Panc1 (cell line): ENCODE data around the gene EEF1E1. TPM values are rescaled to one million over a fixed set of nuclear protein-coding genes. Genes with fewer than 3 reads are reported as not detected.
A peak's percentile ranks its signal among the peaks of the same experiment; 100 is the strongest.

Experiments used
- ATAC-seq: fragments of 200-7000 bp; cut with Tn5 transposase; 2 replicates; pipeline ENCODE4 v1.9.1; 2020; ENCODE audit warnings: mild to moderate bottlenecking, moderate library complexity
- Bru-seq: library from RNA; stranded (reverse); fragments of 400-500 nt; gene quantifications from one replicate; lab custom pipeline; 2021; lab: Mats Ljungman, UMichigan
- BruChase-seq, 2 experiments: library from RNA; stranded (reverse); fragments of 400-500 nt; gene quantifications; one replicate each; lab custom pipeline; 2021; lab: Mats Ljungman, UMichigan
- BruUV-seq: library from RNA; stranded (reverse); fragments of 400-500 nt; replicated peaks from 2 replicates; lab custom pipeline; 2021; lab: Mats Ljungman, UMichigan
- CTCF ChIA-PET: fragments of 300-600 bp; sonication (Branson Sonifier 250); formaldehyde crosslinking; loops from one replicate; lab custom pipeline; 2022; ENCODE audit warnings: antibody characterized with exemption; lab: Charles Lee
- POLR2A ChIA-PET: fragments of 300-600 bp; sonication (Branson Sonifier 250); formaldehyde crosslinking; loops from one replicate; lab custom pipeline; 2022; ENCODE audit warnings: antibody characterized with exemption; lab: Charles Lee
- DNase-seq: peaks from one replicate; pipeline ENCODE4 v3.0.0-alpha.2; 2010; ENCODE audit warnings: low read depth, low spot score
- H3K27ac ChIP-seq: 2 replicates; pipeline ENCODE4 v1.5.1; 2011; ENCODE audit warnings: mild to moderate bottlenecking, low read length, inconsistent platforms
- H3K27me3 ChIP-seq: fragments of 200-500 bp; sonication (Bioruptor generic); 2 replicates; pipeline ENCODE4 v1.6.0; 2014; ENCODE audit warnings: low read length, inconsistent platforms; ENCODE audit not compliant: control insufficient read depth, insufficient read depth
- H3K36me3 ChIP-seq: fragments of 200-500 bp; sonication (Bioruptor generic); 2 replicates; pipeline ENCODE4 v1.5.1; 2014; ENCODE audit warnings: inconsistent platforms, mild to moderate bottlenecking, low read length, moderate library complexity; ENCODE audit not compliant: control insufficient read depth, insufficient read depth
- H3K4me1 ChIP-seq: 2 replicates; pipeline ENCODE4 v1.5.1; 2011; ENCODE audit warnings: inconsistent platforms, mild to moderate bottlenecking, low read length, moderate library complexity; ENCODE audit not compliant: control insufficient read depth, insufficient read depth
- H3K4me3 ChIP-seq, 2 experiments: 2 replicates each; pipeline ENCODE4 v1.5.1; 2011 to 2012; ENCODE audit warnings: low read depth in 2 of 2, low read length in 2 of 2, mild to moderate bottlenecking in 2 of 2, inconsistent platforms in 1 of 2, moderate library complexity in 1 of 2
- H3K9me3 ChIP-seq: fragments of 200-500 bp; sonication (Bioruptor generic); 2 replicates; pipeline ENCODE4 v1.5.1; 2014; ENCODE audit warnings: low read depth, mild to moderate bottlenecking, inconsistent platforms, low read length, moderate library complexity; ENCODE audit not compliant: control insufficient read depth, insufficient read depth
- POLR2AphosphoS5 ChIP-seq: IDR thresholded peaks from 2 replicates; pipeline ENCODE4 v1.6.1; 2012; ENCODE audit warnings: mild to moderate bottlenecking, low read depth, low read length, moderate library complexity
- SIN3A ChIP-seq: IDR thresholded peaks from 2 replicates; pipeline ENCODE4 v1.6.1; 2012; ENCODE audit warnings: low read depth, mild to moderate bottlenecking, low read length, moderate library complexity, borderline replicate concordance; ENCODE audit not compliant: insufficient read depth
- TCF7L2 ChIP-seq: IDR thresholded peaks from 2 replicates; pipeline ENCODE4 v1.6.1; 2011; ENCODE audit warnings: mild to moderate bottlenecking, low read depth, low read length, inconsistent platforms
- in situ Hi-C: cut with HindIII; loops from 2 replicates; pipeline ENCODE4 v1.10.0; 2016; ENCODE audit warnings: low sequenced_read_pairs, low pct_unique_long_range_greater_than_20kb
- intact Hi-C: fragments of 100-400 bp; cut with micrococcal nuclease; formaldehyde crosslinking; loops from one replicate; pipeline ENCODE4 v1.10.0; 2022; ENCODE audit not compliant: unreplicated experiment
- long read RNA-seq: library from polyadenylated mRNA; unstranded; transcript quantifications from one replicate; pipeline ENCODE4 v2.0.0, GENCODE V29; 2021; ENCODE audit not compliant: unreplicated experiment
- polyA plus RNA-seq: library from polyadenylated mRNA; unstranded; fragments of >200 nt; gene quantifications from one replicate; pipeline ENCODE4 v1.2.1, GENCODE V29; 2012; ENCODE audit warnings: missing spikeins; ENCODE audit not compliant: insufficient read length
- total RNA-seq: library from RNA; stranded (reverse); gene quantifications from one replicate; pipeline ENCODE4 v1.2.1, GENCODE V29; 2021; ENCODE audit not compliant: unreplicated experiment
- TF ChIP-seq, protein P1 (sequence below): fragments of 450-650 bp; IDR thresholded peaks from 2 replicates; pipeline ENCODE4 v1.5.1; 2017; ENCODE audit warnings: mild to moderate bottlenecking
- TF ChIP-seq, protein P2 (sequence below), 2 experiments: IDR thresholded peaks; 2 replicates each; pipeline ENCODE4 v1.6.1; 2011 to 2012; ENCODE audit warnings: low read depth in 2 of 2, control low read depth in 1 of 2, low read length in 1 of 2, mild to moderate bottlenecking in 1 of 2, moderate library complexity in 1 of 2; ENCODE audit not compliant: insufficient read depth in 1 of 2

Gene EEF1E1
- total RNA-seq, result 59.5 TPM
- polyA plus RNA-seq, result 34.1 TPM
- percentile 94 among the genes with signal in this experiment for Bru-seq, nascent RNA
- percentile 97 among the genes with signal in this experiment for BruChase-seq, experiment 1, labeled RNA remaining after a 2-hour chase
- BruChase-seq, experiment 2, labeled RNA remaining after a 6-hour chase, result percentile 98 among the genes with signal in this experiment
- long read RNA-seq, transcript EEF1E1-205 (3 exons, 654 nt), result minor isoform, 9 of 85 reads
- long read RNA-seq, transcript EEF1E1-201 (4 exons, 1,077 nt), result major isoform, 61 of 85 reads
- long read RNA-seq, partial matches to known transcripts, result 10 of 85 reads
- long read RNA-seq, other reads (novel, unspliced or antisense), result 2 of 85 reads

DNA sequence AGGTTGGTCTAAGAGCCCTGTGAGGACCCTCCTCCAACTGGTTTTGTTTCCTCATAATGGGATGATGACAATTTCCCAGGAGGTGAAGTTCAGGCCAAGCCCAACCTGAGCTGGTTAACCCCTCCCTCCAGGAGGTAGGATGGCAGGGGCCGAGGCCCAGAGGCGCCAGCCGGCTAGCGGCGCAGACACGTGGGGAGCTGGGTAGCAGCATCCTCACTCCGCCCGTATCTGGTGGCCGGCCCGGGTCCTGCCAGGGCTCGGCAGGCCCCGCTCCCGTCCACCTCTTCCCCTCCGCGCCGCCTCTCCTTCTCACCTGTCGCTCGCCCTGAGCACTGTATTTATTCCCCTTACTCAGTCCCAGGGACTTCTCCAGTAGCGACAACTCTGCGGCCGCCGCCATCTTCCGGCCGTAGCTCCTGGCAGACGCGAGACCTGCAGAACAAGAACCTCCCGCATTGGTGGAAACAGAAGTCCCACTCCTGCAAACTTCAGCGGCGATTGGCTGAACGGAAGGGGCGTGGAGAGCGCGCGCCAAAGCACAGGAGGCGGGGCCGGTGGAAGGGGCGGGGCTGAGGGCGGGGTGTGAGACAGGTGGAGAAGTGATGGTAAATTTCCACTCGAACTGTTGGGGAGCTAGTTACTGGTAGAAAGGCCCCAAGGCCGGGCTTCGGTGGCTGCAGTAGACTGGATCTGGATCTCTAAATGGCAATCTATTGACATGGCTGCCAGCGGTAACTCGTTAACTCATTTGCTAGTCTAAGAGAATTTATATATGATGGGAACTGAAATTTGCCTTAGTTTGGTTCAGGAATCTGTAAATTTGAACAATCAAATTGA, at the start of gene EEF1E1:
Gene EEF1E1, minus strand, starts transcription at position 427 of the 837 bp plus-strand sequence. Its CDS starts 27 bp downstream, at position 400.
- TF ChIP-seq, protein P1, sequence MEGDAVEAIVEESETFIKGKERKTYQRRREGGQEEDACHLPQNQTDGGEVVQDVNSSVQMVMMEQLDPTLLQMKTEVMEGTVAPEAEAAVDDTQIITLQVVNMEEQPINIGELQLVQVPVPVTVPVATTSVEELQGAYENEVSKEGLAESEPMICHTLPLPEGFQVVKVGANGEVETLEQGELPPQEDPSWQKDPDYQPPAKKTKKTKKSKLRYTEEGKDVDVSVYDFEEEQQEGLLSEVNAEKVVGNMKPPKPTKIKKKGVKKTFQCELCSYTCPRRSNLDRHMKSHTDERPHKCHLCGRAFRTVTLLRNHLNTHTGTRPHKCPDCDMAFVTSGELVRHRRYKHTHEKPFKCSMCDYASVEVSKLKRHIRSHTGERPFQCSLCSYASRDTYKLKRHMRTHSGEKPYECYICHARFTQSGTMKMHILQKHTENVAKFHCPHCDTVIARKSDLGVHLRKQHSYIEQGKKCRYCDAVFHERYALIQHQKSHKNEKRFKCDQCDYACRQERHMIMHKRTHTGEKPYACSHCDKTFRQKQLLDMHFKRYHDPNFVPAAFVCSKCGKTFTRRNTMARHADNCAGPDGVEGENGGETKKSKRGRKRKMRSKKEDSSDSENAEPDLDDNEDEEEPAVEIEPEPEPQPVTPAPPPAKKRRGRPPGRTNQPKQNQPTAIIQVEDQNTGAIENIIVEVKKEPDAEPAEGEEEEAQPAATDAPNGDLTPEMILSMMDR, result no peak
- TF ChIP-seq SIN3A (peak; percentile 73; the same call in 1 of the 2 replicates), POLR2AphosphoS5 (peak; percentile 89), TCF7L2 (no peak)
- TF ChIP-seq, protein P2, sequence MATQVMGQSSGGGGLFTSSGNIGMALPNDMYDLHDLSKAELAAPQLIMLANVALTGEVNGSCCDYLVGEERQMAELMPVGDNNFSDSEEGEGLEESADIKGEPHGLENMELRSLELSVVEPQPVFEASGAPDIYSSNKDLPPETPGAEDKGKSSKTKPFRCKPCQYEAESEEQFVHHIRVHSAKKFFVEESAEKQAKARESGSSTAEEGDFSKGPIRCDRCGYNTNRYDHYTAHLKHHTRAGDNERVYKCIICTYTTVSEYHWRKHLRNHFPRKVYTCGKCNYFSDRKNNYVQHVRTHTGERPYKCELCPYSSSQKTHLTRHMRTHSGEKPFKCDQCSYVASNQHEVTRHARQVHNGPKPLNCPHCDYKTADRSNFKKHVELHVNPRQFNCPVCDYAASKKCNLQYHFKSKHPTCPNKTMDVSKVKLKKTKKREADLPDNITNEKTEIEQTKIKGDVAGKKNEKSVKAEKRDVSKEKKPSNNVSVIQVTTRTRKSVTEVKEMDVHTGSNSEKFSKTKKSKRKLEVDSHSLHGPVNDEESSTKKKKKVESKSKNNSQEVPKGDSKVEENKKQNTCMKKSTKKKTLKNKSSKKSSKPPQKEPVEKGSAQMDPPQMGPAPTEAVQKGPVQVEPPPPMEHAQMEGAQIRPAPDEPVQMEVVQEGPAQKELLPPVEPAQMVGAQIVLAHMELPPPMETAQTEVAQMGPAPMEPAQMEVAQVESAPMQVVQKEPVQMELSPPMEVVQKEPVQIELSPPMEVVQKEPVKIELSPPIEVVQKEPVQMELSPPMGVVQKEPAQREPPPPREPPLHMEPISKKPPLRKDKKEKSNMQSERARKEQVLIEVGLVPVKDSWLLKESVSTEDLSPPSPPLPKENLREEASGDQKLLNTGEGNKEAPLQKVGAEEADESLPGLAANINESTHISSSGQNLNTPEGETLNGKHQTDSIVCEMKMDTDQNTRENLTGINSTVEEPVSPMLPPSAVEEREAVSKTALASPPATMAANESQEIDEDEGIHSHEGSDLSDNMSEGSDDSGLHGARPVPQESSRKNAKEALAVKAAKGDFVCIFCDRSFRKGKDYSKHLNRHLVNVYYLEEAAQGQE (IDR thresholded peaks at IDR 0.05; ENCODE audit: insufficient read depth in 1 of 2, low read depth in 2 of 2, low read length in 1 of 2), result peak in 1 of 2 experiments; percentile 41; a peak in 1 of 4 replicates
- Histone ChIP-seq H3K27ac (peak within 1 kb of the TSS; percentile 89), H3K9me3 (no peaks in the 10 kb centered on the region), H3K4me1 (peaks cover 20% of the 10 kb centered on the region), H3K27me3 (no peaks in the 10 kb centered on the region), H3K36me3 (peaks cover 7% of the 10 kb centered on the region), H3K4me3 (peak within 1 kb of the TSS; percentile 68 to 99)
- in situ Hi-C loops (no loop called here), intact Hi-C loops (no loop called here)
- CTCF ChIA-PET, result no interaction called here
- peak; percentile 99 for ATAC-seq
- POLR2A ChIA-PET, result interaction anchor here (0.6 to 1.0 kb wide), 7 partner anchors 18 to 1019 kb away, joined by 3 to 10 read pairs (median 4); no protein-coding TSS in a partner anchor
- DNase-seq, result no peak
- TSS peak; percentile 79 for BruUV-seq

DNA sequence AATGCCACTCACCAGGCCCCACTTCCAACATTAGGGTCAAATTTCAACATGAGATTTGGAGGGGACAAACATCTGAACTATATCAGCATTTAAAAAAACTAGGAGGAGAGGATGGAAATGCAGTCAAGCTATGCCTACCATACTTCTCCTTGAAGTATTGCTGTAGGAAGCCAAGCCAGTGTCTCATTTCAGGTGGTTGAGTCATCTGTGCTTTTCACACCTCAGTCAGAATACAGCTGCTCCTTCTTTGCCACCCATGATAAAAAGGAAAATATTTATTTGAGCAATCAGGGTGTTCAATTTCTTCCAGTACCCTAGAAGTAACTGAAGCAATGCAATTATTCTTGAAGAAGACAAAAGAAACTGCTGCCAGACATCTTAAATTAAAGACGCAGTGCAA, 47.0 kb upstream of the EEF1E1 start:
- TF ChIP-seq SIN3A (no peak), POLR2AphosphoS5 (no peak), TCF7L2 (no peak)
- TF ChIP-seq, protein P2 (IDR thresholded peaks at IDR 0.05; ENCODE audit: insufficient read depth in 1 of 2, low read depth in 2 of 2, low read length in 1 of 2), result no peak
- TF ChIP-seq, protein P1, result no peak
- Histone ChIP-seq H3K9me3 (no peaks in the 10 kb centered on the region), H3K4me1 (peaks cover 4% of the 10 kb centered on the region; the same call in 1 of the 2 replicates), H3K36me3 (no peaks in the 10 kb centered on the region), H3K27ac (no peak overlapping the region; the same call in 1 of the 2 replicates), H3K4me3 (no peak overlapping the region), H3K27me3 (no peaks in the 10 kb centered on the region)
- no peak for DNase-seq
- ATAC-seq, result no peak
- BruUV-seq, result no TSS peak
- intact Hi-C loops, result no loop called here
- CTCF ChIA-PET, result no interaction called here
- POLR2A ChIA-PET, result no interaction called here
- in situ Hi-C loops, result no loop called here
